ENCODE results near the gene CXCR4. TPM values are rescaled to one million over a fixed set of nuclear protein-coding genes. Genes with fewer than 3 reads are reported as not detected.

The CXCR4 gene
- total RNA-seq, 6 experiments from 2014 or later: not detected

DNA sequence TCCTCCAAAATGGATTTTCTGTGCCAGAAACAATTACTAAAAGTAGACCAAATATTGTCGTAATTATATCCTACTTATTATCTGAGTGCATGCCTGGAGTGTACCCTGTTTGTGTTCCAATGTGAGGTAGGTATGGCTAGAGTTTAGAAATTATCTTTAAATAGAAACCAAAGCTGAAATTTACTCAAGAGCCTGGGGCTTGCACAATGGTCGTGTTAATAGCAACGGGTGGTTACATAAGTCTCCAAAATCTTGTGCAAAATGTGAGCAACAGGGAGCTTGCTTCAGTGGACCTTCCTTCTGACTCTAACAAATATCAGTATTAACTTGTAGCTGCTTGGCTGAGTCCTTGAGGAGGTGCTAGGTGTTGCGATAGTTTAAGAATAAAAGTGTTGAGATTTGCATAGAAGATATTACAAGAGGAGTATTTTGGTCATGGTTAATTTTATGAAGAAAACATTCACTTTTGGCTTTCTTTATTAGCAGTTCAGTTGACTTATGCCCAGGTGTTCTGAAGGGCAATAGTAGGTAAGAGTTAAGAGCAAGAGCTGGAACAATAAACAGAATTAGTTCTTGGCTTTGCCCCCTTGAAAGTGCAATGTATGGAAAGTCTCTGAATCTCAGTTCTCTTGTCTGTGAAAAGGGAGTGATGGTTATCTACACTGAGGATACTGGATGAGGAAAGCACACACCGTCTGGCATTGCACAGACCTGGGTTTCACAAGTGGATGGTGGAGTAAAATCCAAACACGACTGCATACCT, 4.6 kb downstream of the CXCR4 start:
- H3K9me3 Mint-ChIP-seq: no peaks in the 10 kb centered on the region
- no peak overlapping the region for H3K27ac Mint-ChIP-seq
- TF ChIP-seq, protein P1, sequence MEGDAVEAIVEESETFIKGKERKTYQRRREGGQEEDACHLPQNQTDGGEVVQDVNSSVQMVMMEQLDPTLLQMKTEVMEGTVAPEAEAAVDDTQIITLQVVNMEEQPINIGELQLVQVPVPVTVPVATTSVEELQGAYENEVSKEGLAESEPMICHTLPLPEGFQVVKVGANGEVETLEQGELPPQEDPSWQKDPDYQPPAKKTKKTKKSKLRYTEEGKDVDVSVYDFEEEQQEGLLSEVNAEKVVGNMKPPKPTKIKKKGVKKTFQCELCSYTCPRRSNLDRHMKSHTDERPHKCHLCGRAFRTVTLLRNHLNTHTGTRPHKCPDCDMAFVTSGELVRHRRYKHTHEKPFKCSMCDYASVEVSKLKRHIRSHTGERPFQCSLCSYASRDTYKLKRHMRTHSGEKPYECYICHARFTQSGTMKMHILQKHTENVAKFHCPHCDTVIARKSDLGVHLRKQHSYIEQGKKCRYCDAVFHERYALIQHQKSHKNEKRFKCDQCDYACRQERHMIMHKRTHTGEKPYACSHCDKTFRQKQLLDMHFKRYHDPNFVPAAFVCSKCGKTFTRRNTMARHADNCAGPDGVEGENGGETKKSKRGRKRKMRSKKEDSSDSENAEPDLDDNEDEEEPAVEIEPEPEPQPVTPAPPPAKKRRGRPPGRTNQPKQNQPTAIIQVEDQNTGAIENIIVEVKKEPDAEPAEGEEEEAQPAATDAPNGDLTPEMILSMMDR (IDR thresholded peaks at IDR 0.05): no peak
- H3K4me1 Mint-ChIP-seq (ENCODE audit: low read depth): no peaks in the 10 kb centered on the region
- H3K36me3 Mint-ChIP-seq (ENCODE audit: low read depth): no peaks in the 10 kb centered on the region
- DNase-seq: no peak
- H3K4me3 Mint-ChIP-seq: no peak overlapping the region
- peaks cover 28% of the 10 kb centered on the region for H3K27me3 Mint-ChIP-seq (ENCODE audit: insufficient read depth)

DNA sequence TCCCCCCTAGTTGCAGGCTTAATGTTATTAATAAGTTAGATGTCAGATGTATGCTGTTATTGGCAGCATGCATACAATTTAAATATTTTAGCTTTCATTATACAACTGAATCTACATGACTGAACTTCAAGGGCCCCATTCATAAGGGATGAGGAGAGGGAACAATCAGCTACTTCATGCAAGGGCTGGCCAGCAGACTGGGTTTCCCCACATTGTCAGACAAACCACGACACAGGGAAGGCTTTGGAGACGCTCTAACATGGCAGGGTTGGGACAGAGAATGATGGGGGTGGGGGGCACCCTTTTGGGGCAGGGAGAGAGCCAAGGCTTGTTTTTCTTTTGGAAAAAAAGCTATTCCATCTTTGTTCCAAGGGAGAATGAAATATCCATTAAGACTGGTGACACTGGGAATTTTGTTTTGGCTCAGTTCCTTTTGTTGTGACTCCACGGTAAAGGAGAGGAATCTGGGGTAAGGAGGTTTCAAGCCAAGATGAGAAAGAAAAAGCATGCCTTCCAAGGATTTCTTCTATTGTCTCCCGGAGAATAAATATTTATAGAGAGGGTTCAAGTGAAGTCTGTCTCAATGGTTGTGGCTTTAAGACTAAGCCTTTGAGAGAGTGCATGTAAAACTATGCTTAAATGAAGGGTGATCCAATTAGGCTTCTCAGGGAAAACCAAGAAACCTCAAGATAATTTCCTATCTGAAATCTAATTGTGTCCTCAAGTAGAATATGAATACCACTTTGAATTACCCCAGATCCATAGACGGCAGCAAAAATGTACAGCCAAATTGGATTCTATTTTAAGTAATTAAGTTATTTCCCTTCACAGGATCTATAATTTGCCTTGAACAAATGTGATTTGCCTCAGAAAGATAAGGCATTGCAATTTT, 5.4 kb downstream of the CXCR4 start:
- Mint-ChIP-seq H3K4me3 (no peak overlapping the region), H3K9me3 (no peaks in the 10 kb centered on the region), H3K27me3 (ENCODE audit: insufficient read depth) (peaks cover 20% of the 10 kb centered on the region), H3K27ac (no peak overlapping the region), H3K36me3 (ENCODE audit: low read depth) (no peaks in the 10 kb centered on the region), H3K4me1 (ENCODE audit: low read depth) (no peaks in the 10 kb centered on the region)
- TF ChIP-seq, protein P1 (IDR thresholded peaks at IDR 0.05): no peak
- no peak for DNase-seq

DNA sequence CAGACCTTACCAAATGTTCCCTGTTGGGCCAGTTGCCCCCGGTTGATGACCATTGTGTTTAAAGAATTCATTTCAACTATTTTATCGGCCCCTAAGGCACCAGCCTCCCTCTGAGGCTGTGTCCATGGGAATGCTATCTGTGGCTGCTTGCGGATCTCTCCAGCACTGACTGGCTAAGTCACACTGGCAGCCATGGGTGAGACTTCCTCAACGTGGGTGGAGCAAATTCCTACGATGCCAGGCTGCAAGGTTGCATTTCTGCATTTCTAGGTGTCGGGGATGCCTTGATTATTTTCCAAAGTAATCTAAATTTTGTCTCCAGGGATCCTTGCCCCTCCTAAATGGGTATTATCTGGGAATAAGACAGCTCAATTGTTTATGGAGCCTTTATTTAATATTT, 6.2 kb downstream of the CXCR4 start:
- Mint-ChIP-seq H3K9me3 (no peaks in the 10 kb centered on the region), H3K36me3 (ENCODE audit: low read depth) (no peaks in the 10 kb centered on the region), H3K27ac (no peak overlapping the region), H3K4me3 (no peak overlapping the region), H3K4me1 (ENCODE audit: low read depth) (no peaks in the 10 kb centered on the region), H3K27me3 (ENCODE audit: insufficient read depth) (peaks cover 15% of the 10 kb centered on the region)
- DNase-seq: no peak
- TF ChIP-seq, protein P1 (IDR thresholded peaks at IDR 0.05): no peak

DNA sequence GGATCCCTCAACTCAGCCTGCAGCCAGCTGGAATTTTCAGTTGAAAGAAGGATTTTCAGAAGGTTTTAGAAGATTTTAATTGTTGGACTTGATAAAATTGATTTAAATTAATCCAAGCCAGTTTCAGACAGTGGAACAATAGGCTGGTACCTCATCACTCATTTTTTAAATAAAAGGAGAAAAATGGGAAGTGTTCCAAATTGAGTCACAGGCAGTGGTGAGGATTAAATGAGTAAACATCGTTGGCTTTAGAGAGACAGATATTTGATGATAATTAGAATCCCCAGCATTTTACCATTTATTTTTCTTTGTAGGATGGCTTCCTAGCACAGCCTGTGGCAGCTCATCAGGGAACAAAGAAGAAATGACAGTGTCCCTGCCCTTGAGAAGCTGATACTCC, 7.4 kb downstream of the CXCR4 start:
- Mint-ChIP-seq H3K9me3 (no peaks in the 10 kb centered on the region), H3K27ac (no peak overlapping the region), H3K4me1 (ENCODE audit: low read depth) (no peaks in the 10 kb centered on the region), H3K27me3 (ENCODE audit: insufficient read depth) (peaks cover 14% of the 10 kb centered on the region), H3K36me3 (ENCODE audit: low read depth) (no peaks in the 10 kb centered on the region), H3K4me3 (no peak overlapping the region)
- DNase-seq: no peak
- TF ChIP-seq, protein P1 (IDR thresholded peaks at IDR 0.05): no peak

DNA sequence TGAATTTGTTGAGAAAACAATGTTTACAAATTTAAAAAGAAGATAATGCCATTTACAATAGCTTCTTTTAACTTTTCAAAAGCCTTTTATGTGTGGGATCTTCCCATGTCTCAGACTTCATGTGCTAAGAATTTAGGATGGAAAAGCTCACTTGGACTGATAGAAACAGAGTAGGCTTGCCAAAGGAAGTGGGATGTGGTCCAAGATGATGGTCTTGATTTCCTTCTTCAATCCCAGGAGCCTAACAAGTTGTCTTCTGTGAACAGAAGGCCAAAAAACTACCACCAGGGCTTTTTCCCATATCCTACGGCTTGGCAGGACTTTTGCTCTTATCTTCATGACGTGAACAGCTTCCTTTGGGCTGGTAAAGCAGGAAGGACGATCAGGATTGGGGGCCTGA, 9.5 kb downstream of the CXCR4 start:
- Mint-ChIP-seq H3K36me3 (ENCODE audit: low read depth) (no peaks in the 10 kb centered on the region), H3K4me3 (no peak overlapping the region), H3K27ac (no peak overlapping the region), H3K27me3 (ENCODE audit: insufficient read depth) (peaks cover 5% of the 10 kb centered on the region; the same call in 1 of the 2 replicates), H3K9me3 (no peaks in the 10 kb centered on the region), H3K4me1 (ENCODE audit: low read depth) (no peaks in the 10 kb centered on the region)
- TF ChIP-seq, protein P1 (IDR thresholded peaks at IDR 0.05): no peak
- DNase-seq: no peak
